Measurements from ENCODE around the gene ZMIZ1.

The ZMIZ1 gene

GRCh38 chr10:79158402-79159097 is 89.8 kb downstream of the ZMIZ1 start:
- peaks cover 12% of the 10 kb centered on the region for H3K36me3 ChIP-seq (ENCODE audit: insufficient read depth, low read length)
- H3K9me3 ChIP-seq (ENCODE audit: low read length) = no peaks in the 10 kb centered on the region
- peaks cover 34% of the 10 kb centered on the region for H3K4me1 ChIP-seq (ENCODE audit: insufficient read depth, low read length)
- H3K27me3 ChIP-seq (ENCODE audit: insufficient read depth, low read length) = no peaks in the 10 kb centered on the region
- H2AFZ ChIP-seq (ENCODE audit: low read depth, low read length) = no peak overlapping the region
- no peak overlapping the region for H3K4me3 ChIP-seq (ENCODE audit: low read length)

GRCh38 chr10:79159141-79159651 is 90.4 kb downstream of the ZMIZ1 start:
- Histone ChIP-seq H3K36me3 (ENCODE audit: insufficient read depth, low read length) (peaks cover 8% of the 10 kb centered on the region), H2AFZ (ENCODE audit: low read depth, low read length) (no peak overlapping the region), H3K4me1 (ENCODE audit: insufficient read depth, low read length) (peaks cover 35% of the 10 kb centered on the region), H3K4me3 (ENCODE audit: low read length) (no peak overlapping the region), H3K9me3 (ENCODE audit: low read length) (no peaks in the 10 kb centered on the region), H3K27me3 (ENCODE audit: insufficient read depth, low read length) (no peaks in the 10 kb centered on the region)

DNA sequence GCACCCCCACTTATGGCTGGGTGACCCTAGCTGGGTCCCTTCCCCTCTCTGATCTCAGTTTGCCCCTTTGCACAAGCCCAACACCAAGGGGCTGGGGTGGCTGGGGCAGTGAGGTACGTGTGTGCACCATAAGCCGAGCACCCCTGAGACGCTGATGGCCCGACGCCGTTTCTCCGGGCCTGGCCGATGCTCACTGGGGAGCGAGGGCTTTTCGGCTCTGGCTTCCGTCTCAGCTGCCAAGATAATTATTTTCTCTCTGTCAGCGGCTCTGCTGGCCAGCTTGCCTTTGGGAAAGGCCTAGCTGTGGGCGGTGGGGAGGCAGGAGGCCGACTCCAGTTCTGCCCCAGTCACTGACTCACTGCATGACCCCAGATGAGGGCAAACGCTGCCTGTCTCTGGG is 91.0 kb downstream of the ZMIZ1 start:
- Histone ChIP-seq H2AFZ (ENCODE audit: low read depth, low read length) (no peak overlapping the region), H3K36me3 (ENCODE audit: insufficient read depth, low read length) (peaks cover 7% of the 10 kb centered on the region), H3K4me1 (ENCODE audit: insufficient read depth, low read length) (peaks cover 41% of the 10 kb centered on the region), H3K27me3 (ENCODE audit: insufficient read depth, low read length) (no peaks in the 10 kb centered on the region), H3K9me3 (ENCODE audit: low read length) (no peaks in the 10 kb centered on the region), H3K4me3 (ENCODE audit: low read length) (no peak overlapping the region)

- Histone ChIP-seq H2AFZ (ENCODE audit: low read depth, low read length) (no peak overlapping the region), H3K4me1 (ENCODE audit: insufficient read depth, low read length) (peaks cover 45% of the 10 kb centered on the region)
Measured at GRCh38 chr10:79160191-79160590, 91.4 kb downstream of the ZMIZ1 start.

GRCh38 chr10:79161557-79161956 is 92.8 kb downstream of the ZMIZ1 start:
- H2AFZ ChIP-seq (ENCODE audit: low read depth, low read length) = no peak overlapping the region
- H3K9me3 ChIP-seq (ENCODE audit: low read length) = no peaks in the 10 kb centered on the region
- H3K27me3 ChIP-seq (ENCODE audit: insufficient read depth, low read length) = no peaks in the 10 kb centered on the region
- peaks cover 10% of the 10 kb centered on the region for H3K36me3 ChIP-seq (ENCODE audit: insufficient read depth, low read length)
- no peak overlapping the region for H3K4me3 ChIP-seq (ENCODE audit: low read length)
- peaks cover 52% of the 10 kb centered on the region for H3K4me1 ChIP-seq (ENCODE audit: insufficient read depth, low read length)

More at GRCh38 chr10:79160191-79160590, 91.4 kb downstream of the ZMIZ1 start:
- H3K27me3 ChIP-seq (ENCODE audit: insufficient read depth, low read length) = no peaks in the 10 kb centered on the region
- H3K9me3 ChIP-seq (ENCODE audit: low read length) = no peaks in the 10 kb centered on the region
- no peak overlapping the region for H3K4me3 ChIP-seq (ENCODE audit: low read length)
- H3K36me3 ChIP-seq (ENCODE audit: insufficient read depth, low read length) = peaks cover 7% of the 10 kb centered on the region

DNA sequence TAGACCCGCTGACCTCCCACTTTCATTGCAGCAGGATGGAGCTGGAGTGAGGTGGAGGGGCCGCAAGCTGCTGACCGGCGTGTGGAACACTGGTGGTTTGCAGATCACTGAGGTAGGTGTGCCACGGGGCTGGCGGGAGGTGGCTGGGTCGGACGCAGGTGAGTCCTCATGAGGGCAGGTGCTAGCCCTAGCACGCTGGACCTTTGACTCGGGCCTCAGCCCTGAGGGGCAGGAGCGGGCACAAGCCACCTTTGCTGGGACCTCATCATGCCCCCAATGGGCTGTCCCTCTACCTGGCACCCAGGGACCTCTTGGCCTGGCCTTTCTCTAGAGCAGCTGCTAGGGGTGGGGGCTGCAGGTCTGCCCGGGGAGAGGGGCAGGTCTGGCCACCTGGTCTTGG is 93.3 kb downstream of the ZMIZ1 start:
- H3K4me1 ChIP-seq (ENCODE audit: insufficient read depth, low read length) = peaks cover 49% of the 10 kb centered on the region

GRCh38 chr10:79162861-79163665 is 94.3 kb downstream of the ZMIZ1 start:
- H3K4me1 ChIP-seq (ENCODE audit: insufficient read depth, low read length) = peaks cover 47% of the 10 kb centered on the region
- no peaks in the 10 kb centered on the region for H3K27me3 ChIP-seq (ENCODE audit: insufficient read depth, low read length)
- H3K4me3 ChIP-seq (ENCODE audit: low read length) = no peak overlapping the region
- peaks cover 14% of the 10 kb centered on the region for H3K36me3 ChIP-seq (ENCODE audit: insufficient read depth, low read length)
- no peak overlapping the region for H2AFZ ChIP-seq (ENCODE audit: low read depth, low read length)
- H3K9me3 ChIP-seq (ENCODE audit: low read length) = no peaks in the 10 kb centered on the region

More for the DNA sequence above, 93.3 kb downstream of the ZMIZ1 start:
- H3K4me3 ChIP-seq (ENCODE audit: low read length) = no peak overlapping the region
- H2AFZ ChIP-seq (ENCODE audit: low read depth, low read length) = no peak overlapping the region
- no peaks in the 10 kb centered on the region for H3K9me3 ChIP-seq (ENCODE audit: low read length)
- H3K27me3 ChIP-seq (ENCODE audit: insufficient read depth, low read length) = no peaks in the 10 kb centered on the region
- peaks cover 11% of the 10 kb centered on the region for H3K36me3 ChIP-seq (ENCODE audit: insufficient read depth, low read length)

DNA sequence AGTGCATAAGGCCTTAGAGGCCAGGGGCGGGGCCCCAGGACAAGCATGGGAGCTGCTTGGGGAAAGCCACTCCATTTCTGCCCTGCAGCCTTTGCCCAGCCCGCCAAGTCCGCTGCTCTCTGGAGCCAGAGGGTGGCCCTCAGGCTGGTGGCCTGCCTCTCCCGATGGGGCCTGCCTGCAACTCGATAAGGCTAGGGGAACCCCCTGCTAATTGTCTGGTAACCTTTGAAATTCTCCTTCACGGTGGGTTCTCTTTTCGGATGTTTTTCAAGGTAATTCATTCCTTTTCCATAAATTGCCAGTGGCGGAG is 94.9 kb downstream of the ZMIZ1 start:
- Histone ChIP-seq H3K4me1 (ENCODE audit: insufficient read depth, low read length) (peaks cover 41% of the 10 kb centered on the region), H3K27me3 (ENCODE audit: insufficient read depth, low read length) (no peaks in the 10 kb centered on the region), H2AFZ (ENCODE audit: low read depth, low read length) (no peak overlapping the region), H3K4me3 (ENCODE audit: low read length) (no peak overlapping the region), H3K36me3 (ENCODE audit: insufficient read depth, low read length) (peaks cover 14% of the 10 kb centered on the region), H3K9me3 (ENCODE audit: low read length) (no peaks in the 10 kb centered on the region)

- H3K9me3 ChIP-seq (ENCODE audit: low read length) = no peaks in the 10 kb centered on the region
- H3K4me3 ChIP-seq (ENCODE audit: low read length) = no peak overlapping the region
- no peaks in the 10 kb centered on the region for H3K27me3 ChIP-seq (ENCODE audit: insufficient read depth, low read length)
- peaks cover 37% of the 10 kb centered on the region for H3K4me1 ChIP-seq (ENCODE audit: insufficient read depth, low read length)
- peaks cover 16% of the 10 kb centered on the region for H3K36me3 ChIP-seq (ENCODE audit: insufficient read depth, low read length)
- H2AFZ ChIP-seq (ENCODE audit: low read depth, low read length) = no peak overlapping the region
Measured at GRCh38 chr10:79164075-79164474, 95.3 kb downstream of the ZMIZ1 start.

DNA sequence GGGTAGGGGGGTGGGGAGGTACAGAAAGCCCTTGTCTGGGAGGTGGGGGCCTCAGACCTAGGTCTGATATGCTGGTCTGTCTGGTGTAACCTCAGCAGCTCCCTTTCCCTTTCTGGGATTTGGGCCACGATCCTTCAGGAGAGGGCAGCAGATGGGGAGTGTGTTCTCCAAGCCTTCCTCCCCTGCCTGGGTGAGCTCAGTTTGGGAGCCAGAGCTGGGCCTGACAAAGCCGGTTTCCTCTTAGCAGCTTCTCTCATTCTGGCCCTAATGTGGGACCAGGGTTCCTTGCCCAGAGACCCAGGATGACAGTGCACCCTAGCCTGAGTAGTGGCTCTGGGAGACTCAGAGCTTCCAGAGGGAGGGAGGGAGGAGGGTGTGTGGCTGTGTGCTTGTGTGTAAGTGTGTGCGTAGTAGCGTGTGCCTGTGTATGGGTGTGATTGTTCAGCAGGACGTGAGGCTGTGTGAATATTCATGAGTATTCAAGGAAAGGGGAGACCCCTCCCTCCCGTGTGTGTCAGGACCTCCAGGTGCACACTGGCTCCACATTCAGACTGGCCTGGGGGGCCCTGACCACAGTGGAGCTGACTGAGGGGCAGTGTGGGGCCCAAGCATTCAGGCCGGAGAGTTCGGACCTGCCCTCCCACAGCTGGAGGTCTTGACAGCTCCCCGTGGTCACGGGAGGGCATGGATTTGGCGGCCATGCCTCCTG is 96.5 kb downstream of the ZMIZ1 start:
- Histone ChIP-seq H2AFZ (ENCODE audit: low read depth, low read length) (no peak overlapping the region), H3K36me3 (ENCODE audit: insufficient read depth, low read length) (peaks cover 23% of the 10 kb centered on the region), H3K27me3 (ENCODE audit: insufficient read depth, low read length) (no peaks in the 10 kb centered on the region), H3K4me3 (ENCODE audit: low read length) (no peak overlapping the region), H3K9me3 (ENCODE audit: low read length) (no peaks in the 10 kb centered on the region), H3K4me1 (ENCODE audit: insufficient read depth, low read length) (peaks cover 31% of the 10 kb centered on the region)

GRCh38 chr10:79166312-79166721 is 97.6 kb downstream of the ZMIZ1 start:
- Histone ChIP-seq H3K27me3 (ENCODE audit: insufficient read depth, low read length) (no peaks in the 10 kb centered on the region), H3K4me3 (ENCODE audit: low read length) (no peak overlapping the region), H3K9me3 (ENCODE audit: low read length) (no peaks in the 10 kb centered on the region), H3K4me1 (ENCODE audit: insufficient read depth, low read length) (peaks cover 31% of the 10 kb centered on the region), H3K36me3 (ENCODE audit: insufficient read depth, low read length) (peaks cover 23% of the 10 kb centered on the region), H2AFZ (ENCODE audit: low read depth, low read length) (no peak overlapping the region)

DNA sequence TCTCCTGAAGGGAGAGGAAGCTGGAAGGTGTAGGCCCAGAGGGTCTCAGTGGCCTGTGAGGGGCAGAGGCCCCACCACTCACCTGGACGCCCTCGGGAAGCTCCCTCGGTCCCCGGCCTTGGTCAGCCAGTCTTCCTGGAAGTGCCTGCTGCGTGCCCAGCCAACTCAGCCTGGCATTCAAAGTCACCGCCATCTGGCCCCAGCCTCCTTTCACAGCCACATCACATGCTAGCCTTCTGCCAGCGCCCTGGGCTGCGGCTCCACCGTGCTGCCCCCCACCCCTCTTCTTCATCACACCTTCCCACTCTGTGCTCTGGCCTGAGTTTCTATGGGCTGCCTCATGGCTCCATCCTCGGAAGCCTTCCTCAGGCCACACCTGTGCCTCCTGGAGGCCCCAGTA is 98.0 kb downstream of the ZMIZ1 start:
- Histone ChIP-seq H2AFZ (ENCODE audit: low read depth, low read length) (no peak overlapping the region), H3K4me1 (ENCODE audit: insufficient read depth, low read length) (peaks cover 31% of the 10 kb centered on the region), H3K36me3 (ENCODE audit: insufficient read depth, low read length) (peaks cover 25% of the 10 kb centered on the region), H3K4me3 (ENCODE audit: low read length) (no peak overlapping the region), H3K9me3 (ENCODE audit: low read length) (no peaks in the 10 kb centered on the region), H3K27me3 (ENCODE audit: insufficient read depth, low read length) (no peaks in the 10 kb centered on the region)

DNA sequence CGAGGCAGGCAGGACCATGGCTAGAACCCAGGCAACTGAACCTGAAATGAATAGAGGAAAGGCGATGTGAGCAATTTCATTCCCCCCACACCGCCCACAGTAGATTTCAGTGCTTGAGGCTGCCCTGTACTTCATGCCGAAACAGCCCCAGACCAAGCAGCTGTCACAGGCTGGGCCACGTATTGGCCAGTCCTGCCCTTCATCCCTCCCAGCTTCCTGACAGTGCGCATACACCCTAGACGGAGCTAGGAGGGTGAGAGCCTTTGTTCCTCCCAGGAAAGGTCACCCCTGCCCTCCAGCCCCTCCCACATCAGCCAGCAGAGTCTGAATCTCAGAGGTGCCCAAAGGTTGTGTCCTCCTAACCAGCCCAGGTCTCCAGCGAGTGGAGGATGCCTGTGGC is 98.8 kb downstream of the ZMIZ1 start:
- peaks cover 21% of the 10 kb centered on the region for H3K36me3 ChIP-seq (ENCODE audit: insufficient read depth, low read length)
- peaks cover 31% of the 10 kb centered on the region for H3K4me1 ChIP-seq (ENCODE audit: insufficient read depth, low read length)
- no peaks in the 10 kb centered on the region for H3K27me3 ChIP-seq (ENCODE audit: insufficient read depth, low read length)
- no peak overlapping the region for H3K4me3 ChIP-seq (ENCODE audit: low read length)
- H3K9me3 ChIP-seq (ENCODE audit: low read length) = no peaks in the 10 kb centered on the region
- no peak overlapping the region for H2AFZ ChIP-seq (ENCODE audit: low read depth, low read length)
